Testis (tissue), 2 donors: ENCODE data around the gene USP49.

Experiments
- POLR2A ChIP-seq: fragments of 450-650 bp; IDR thresholded peaks from one replicate; pipeline ENCODE4 v1.6.1; 2017; ENCODE audit warnings: antibody characterized with exemption, mild to moderate bottlenecking, moderate library complexity
- TF ChIP-seq, protein P1 (sequence below), 3 experiments: fragments of 450-650 bp in 2 of 3; fragments of 200-600 bp in 1 of 3; sonication (generic) in 1 of 3; IDR thresholded peaks; one replicate each; pipeline ENCODE4 v1.5.1; 2016 to 2019; ENCODE audit warnings: antibody characterized with exemption in 3 of 3, mild to moderate bottlenecking in 2 of 3, moderate library complexity in 1 of 3

DNA sequence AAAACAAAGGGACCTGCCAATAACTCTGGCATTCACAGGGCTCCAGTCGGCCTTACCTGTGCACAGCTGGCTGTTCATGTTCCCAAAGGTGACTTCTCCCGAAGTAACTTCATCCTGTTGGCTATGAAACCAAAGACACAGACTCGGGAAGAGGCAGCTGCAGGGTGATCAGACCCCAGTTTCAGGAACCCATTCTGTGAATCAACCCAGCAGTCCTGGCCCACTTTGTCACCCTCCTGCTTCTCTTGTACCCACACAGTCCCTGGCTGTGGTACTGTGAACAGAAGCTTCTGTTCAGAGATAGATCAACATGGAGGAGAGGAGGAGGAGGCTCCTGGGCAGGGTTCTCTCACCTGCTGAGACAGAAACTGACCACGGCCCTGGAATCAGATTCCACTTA, 139.3 kb downstream of the USP49 start:
- TF ChIP-seq, protein P1, sequence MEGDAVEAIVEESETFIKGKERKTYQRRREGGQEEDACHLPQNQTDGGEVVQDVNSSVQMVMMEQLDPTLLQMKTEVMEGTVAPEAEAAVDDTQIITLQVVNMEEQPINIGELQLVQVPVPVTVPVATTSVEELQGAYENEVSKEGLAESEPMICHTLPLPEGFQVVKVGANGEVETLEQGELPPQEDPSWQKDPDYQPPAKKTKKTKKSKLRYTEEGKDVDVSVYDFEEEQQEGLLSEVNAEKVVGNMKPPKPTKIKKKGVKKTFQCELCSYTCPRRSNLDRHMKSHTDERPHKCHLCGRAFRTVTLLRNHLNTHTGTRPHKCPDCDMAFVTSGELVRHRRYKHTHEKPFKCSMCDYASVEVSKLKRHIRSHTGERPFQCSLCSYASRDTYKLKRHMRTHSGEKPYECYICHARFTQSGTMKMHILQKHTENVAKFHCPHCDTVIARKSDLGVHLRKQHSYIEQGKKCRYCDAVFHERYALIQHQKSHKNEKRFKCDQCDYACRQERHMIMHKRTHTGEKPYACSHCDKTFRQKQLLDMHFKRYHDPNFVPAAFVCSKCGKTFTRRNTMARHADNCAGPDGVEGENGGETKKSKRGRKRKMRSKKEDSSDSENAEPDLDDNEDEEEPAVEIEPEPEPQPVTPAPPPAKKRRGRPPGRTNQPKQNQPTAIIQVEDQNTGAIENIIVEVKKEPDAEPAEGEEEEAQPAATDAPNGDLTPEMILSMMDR (IDR thresholded peaks at IDR 0.05), result no peak
- no peak for TF ChIP-seq POLR2A
